Breast epithelium (tissue), 3 donors: Measurements from ENCODE around the gene GATM.

Experiments used
- CTCF ChIP-seq, 3 donors: fragments of 450-650 bp; IDR thresholded peaks; one replicate each; pipeline ENCODE4 v1.5.1; 2016 to 2017; ENCODE audit warnings: antibody characterized with exemption in 3 of 3, mild to moderate bottlenecking in 3 of 3, moderate library complexity in 3 of 3
- POLR2AphosphoS5 ChIP-seq, 3 donors: sonication (generic); formaldehyde crosslinking; IDR thresholded peaks; one replicate each; pipeline ENCODE4 v1.6.1; 2017; ENCODE audit warnings: antibody characterized with exemption in 3 of 3

DNA sequence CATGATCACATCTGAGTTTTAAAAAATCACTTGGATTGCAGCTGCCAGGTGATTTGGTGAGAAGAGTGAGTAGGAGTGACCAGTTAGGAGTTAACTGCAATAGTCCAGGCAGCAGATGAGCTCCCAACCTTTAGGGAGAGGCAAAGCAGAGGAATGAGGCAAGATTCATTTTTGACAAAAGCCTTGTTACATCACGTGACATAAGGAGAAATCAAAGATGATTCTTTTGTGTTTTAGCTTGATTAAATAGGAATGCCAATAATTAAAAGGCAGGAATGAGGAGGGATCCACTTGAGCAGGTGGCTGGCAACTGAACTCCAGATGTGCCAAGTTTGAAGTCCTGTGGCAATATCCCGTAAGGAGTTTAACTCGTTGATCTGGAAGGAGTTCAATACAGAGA lies 2.5 kb downstream of the GATM start:
- no peak for TF ChIP-seq CTCF (IDR thresholded peaks at IDR 0.05)
- no peak for TF ChIP-seq POLR2AphosphoS5 (IDR thresholded peaks at IDR 0.05)
